Endothelial cell of umbilical vein (primary cell): ENCODE measurements around the gene PHKA2. TPM values are rescaled to one million over a fixed set of nuclear protein-coding genes. Genes with fewer than 3 reads are reported as not detected.

Experiments used
- BruUV-seq: library from RNA; stranded (reverse); fragments of 400-500 nt; replicated peaks from 2 replicates; lab custom pipeline; 2021; lab: Mats Ljungman, UMichigan
- CTCF ChIA-PET: fragments of 300-600, 350-600 bp; sonication (Branson Sonifier 250); formaldehyde crosslinking; loops from one replicate; lab custom pipeline; 2021; ENCODE audit warnings: antibody characterized with exemption, inconsistent platforms; lab: Charles Lee
- POLR2A ChIA-PET: fragments of 300-600, 350-600 bp; sonication (Branson Sonifier 250); formaldehyde crosslinking; loops from one replicate; lab custom pipeline; 2021; ENCODE audit warnings: antibody characterized with exemption, inconsistent platforms; lab: Charles Lee
- DNase-seq: peaks from one replicate; pipeline ENCODE4 v3.0.0-alpha.2; 2011; ENCODE audit warnings: low read depth, low spot score
- FAIRE-seq: peaks from 2 replicates; lab custom pipeline; 2011; peaks lifted over from hg19 to GRCh38; lab: Jason Lieb, UNC
- H2AFZ ChIP-seq: 2 replicates; pipeline ENCODE4 v1.6.0; 2012; ENCODE audit warnings: low read depth, low read length, control low read depth, inconsistent platforms
- H3K27ac ChIP-seq: 2 replicates; pipeline ENCODE4 v1.5.1; 2011; ENCODE audit warnings: low read depth, mild to moderate bottlenecking, control low read depth, low read length, moderate library complexity; ENCODE audit not compliant: insufficient read depth
- H3K27me3 ChIP-seq, 2 experiments: 2 replicates each; pipeline versions ENCODE4 v1.6.0 to v1.6.1; 2011; ENCODE audit warnings: low read length in 2 of 2, mixed read lengths in 1 of 2; ENCODE audit not compliant: control insufficient read depth in 2 of 2, insufficient read depth in 2 of 2
- H3K36me3 ChIP-seq, 2 experiments: 2 replicates in 1 of 2; 3 replicates in 1 of 2; pipeline ENCODE4 v1.5.1; 2011; ENCODE audit warnings: low read length in 2 of 2, mild to moderate bottlenecking in 1 of 2, moderate library complexity in 1 of 2; ENCODE audit not compliant: control insufficient read depth in 2 of 2, insufficient read depth in 2 of 2; ENCODE audit errors: extremely low read depth in 1 of 2
- H3K4me1 ChIP-seq: 3 replicates; pipeline ENCODE4 v1.5.1; 2011; ENCODE audit warnings: mild to moderate bottlenecking, low read length; ENCODE audit not compliant: control insufficient read depth, insufficient read depth; ENCODE audit errors: extremely low read depth
- H3K4me2 ChIP-seq: 2 replicates; pipeline ENCODE4 v1.6.1; 2011; ENCODE audit warnings: low read length, control low read depth, mixed read lengths; ENCODE audit not compliant: insufficient read depth
- H3K4me3 ChIP-seq, 3 experiments: fragments of 200-600 bp in 1 of 3; sonication (generic), shearing (Covaris generic) in 1 of 3; replicated peaks in 1 of 3; 2 replicates each; pipeline ENCODE4 v1.5.1; 2011 to 2016; ENCODE audit warnings: control low read depth in 3 of 3, low read length in 3 of 3, mild to moderate bottlenecking in 2 of 3, inconsistent platforms in 1 of 3, low read depth in 1 of 3, moderate library complexity in 1 of 3; ENCODE audit not compliant: insufficient read depth in 1 of 3
- H3K79me2 ChIP-seq: 2 replicates; pipeline ENCODE4 v1.6.0; 2012; ENCODE audit warnings: low read length, inconsistent platforms; ENCODE audit not compliant: control insufficient read depth, insufficient read depth
- H3K9ac ChIP-seq: replicated peaks from 2 replicates; pipeline ENCODE3; 2011; ENCODE audit warnings: low read length, control low read depth; ENCODE audit not compliant: insufficient read depth; ENCODE audit errors: extremely low read depth
- H3K9me1 ChIP-seq: replicated peaks from 3 replicates; pipeline ENCODE4 v1.6.0; 2011; ENCODE audit warnings: mild to moderate bottlenecking, low read length; ENCODE audit not compliant: control insufficient read depth, insufficient read depth; ENCODE audit errors: extremely low read depth
- H3K9me3 ChIP-seq: replicated peaks from 2 replicates; pipeline ENCODE4 v1.5.1; 2012; ENCODE audit warnings: low read length, inconsistent platforms; ENCODE audit not compliant: control insufficient read depth, insufficient read depth
- H4K20me1 ChIP-seq: replicated peaks from 2 replicates; pipeline ENCODE3; 2011; ENCODE audit warnings: mild to moderate bottlenecking, low read length; ENCODE audit not compliant: control insufficient read depth, insufficient read depth; ENCODE audit errors: extremely low read depth
- CTCF ChIP-seq, 2 donors: IDR thresholded peaks; 1 replicate in 1 of 2; 2 replicates in 1 of 2; pipeline ENCODE4 v1.5.1; 2011; ENCODE audit warnings: low read length in 2 of 2, mild to moderate bottlenecking in 2 of 2, moderate library complexity in 2 of 2, control low read depth in 1 of 2, inconsistent platforms in 1 of 2, low read depth in 1 of 2; ENCODE audit not compliant: insufficient read depth in 1 of 2; ENCODE audit errors: extremely low read depth in 1 of 2
- FOS ChIP-seq: IDR thresholded peaks from 2 replicates; pipeline ENCODE4 v1.6.1; 2011; ENCODE audit warnings: mild to moderate bottlenecking, low read length, moderate library complexity, borderline replicate concordance; ENCODE audit not compliant: insufficient read depth
- GATA2 ChIP-seq: IDR thresholded peaks from 2 replicates; pipeline ENCODE4 v1.7.0; 2011; ENCODE audit warnings: low read depth, mild to moderate bottlenecking, moderate library complexity, mixed read lengths, low read length; ENCODE audit not compliant: insufficient read length, insufficient read depth
- JUN ChIP-seq: IDR thresholded peaks from 2 replicates; pipeline ENCODE4 v1.6.1; 2011; ENCODE audit warnings: borderline replicate concordance, low read depth; ENCODE audit not compliant: insufficient read length, insufficient read depth
- POLR2A ChIP-seq: IDR thresholded peaks from 2 replicates; pipeline ENCODE4 v1.6.1; 2012; ENCODE audit warnings: low read depth, mild to moderate bottlenecking, control low read depth, low read length
- POLR2AphosphoS5 ChIP-seq: IDR thresholded peaks from 2 replicates; pipeline ENCODE4 v1.6.1; 2012; ENCODE audit warnings: low read depth, mild to moderate bottlenecking, control low read depth, low read length, moderate library complexity; ENCODE audit not compliant: insufficient read depth
- dilution Hi-C: fragments of 300-500 bp; cut with MboI; formaldehyde crosslinking; loops from one replicate; pipeline ENCODE4 v1.15.0; 2019; ENCODE audit warnings: low sequenced_read_pairs; ENCODE audit not compliant: extremely low pct_ligation_motif_present
- intact Hi-C: fragments of 100-400 bp; cut with micrococcal nuclease; formaldehyde crosslinking; loops from one replicate; pipeline ENCODE4 v1.10.0; 2022
- polyA plus RNA-seq, 4 experiments: library from polyadenylated mRNA; depleted of rRNA in 3 of 4; stranded (reverse) in 3 of 4; unstranded in 1 of 4; fragments of >200 nt; gene quantifications; 2 replicates each; pipeline versions ENCODE4 v1.2.1 to v1.2.3, GENCODE V29; 2011 to 2012; ENCODE audit warnings: missing spikeins in 1 of 4
- total RNA-seq: library from RNA; stranded (reverse); gene quantifications from 2 replicates; pipeline ENCODE4 v1.2.3, GENCODE V29; 2021
- TF ChIP-seq, protein P1 (sequence below): IDR thresholded peaks from 2 replicates; pipeline ENCODE4 v1.6.1; 2011; ENCODE audit not compliant: insufficient read depth, insufficient read length

The PHKA2 gene
- total and polyA plus RNA-seq, 2 donors (not counting 3 experiments of a cell fraction or from before 2014, with no cell fraction given) = 16.7 to 17.1 TPM

- no peaks in the 10 kb centered on the region for H3K36me3 ChIP-seq
- BruUV-seq = no TSS peak
- FAIRE-seq (no peak), DNase-seq (no peak)
- H3K4me3 ChIP-seq = no peak overlapping the region
- no peak overlapping the region for H2AFZ ChIP-seq
- no peaks in the 10 kb centered on the region for H4K20me1 ChIP-seq
- POLR2A ChIA-PET = interaction anchor here (0.6 kb wide), 1 partner anchor 13 kb away, joined by 3 read pairs; no protein-coding TSS in a partner anchor
- H3K9ac ChIP-seq = no peak overlapping the region
- TF ChIP-seq, protein P1, sequence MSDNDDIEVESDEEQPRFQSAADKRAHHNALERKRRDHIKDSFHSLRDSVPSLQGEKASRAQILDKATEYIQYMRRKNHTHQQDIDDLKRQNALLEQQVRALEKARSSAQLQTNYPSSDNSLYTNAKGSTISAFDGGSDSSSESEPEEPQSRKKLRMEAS = no peak
- no peak for TF ChIP-seq JUN
- no peak for TF ChIP-seq GATA2
- TF ChIP-seq CTCF (IDR thresholded peaks at IDR 0.05; ENCODE audit: extremely low read depth in 1 of 2, insufficient read depth in 1 of 2, low read depth in 1 of 2, low read length in 2 of 2) = no peak
- no peak for TF ChIP-seq FOS
- no peak for TF ChIP-seq POLR2A
- TF ChIP-seq POLR2AphosphoS5 = no peak
- CTCF ChIA-PET = no interaction called here
- no peaks in the 10 kb centered on the region for H3K9me1 ChIP-seq
- H3K27me3 ChIP-seq = no peaks in the 10 kb centered on the region
- peaks cover 2% of the 10 kb centered on the region for H3K4me1 ChIP-seq
- H3K27ac ChIP-seq = no peak overlapping the region
- H3K4me2 ChIP-seq = no peak overlapping the region
- dilution Hi-C loops (no loop called here), intact Hi-C loops (no loop called here)
- no peaks in the 10 kb centered on the region for H3K79me2 ChIP-seq
- no peaks in the 10 kb centered on the region for H3K9me3 ChIP-seq
Observed at GRCh38 chrX:18998653-18999052, 14.7 kb upstream of the PHKA2 start.
